SHP77 (cell line): ENCODE measurements around the gene ATP2A1.
"Not testable (repeated sequence)": the region's sequence is repeated elsewhere in the genome, so short reads cannot be mapped to it uniquely, and the experiment has no call there.

Experiments
- DNase-seq, 2 experiments: peaks; one replicate each; lab custom pipeline; 2025; lab: John Stamatoyannopoulos, UW

Gene ATP2A1

DNA sequence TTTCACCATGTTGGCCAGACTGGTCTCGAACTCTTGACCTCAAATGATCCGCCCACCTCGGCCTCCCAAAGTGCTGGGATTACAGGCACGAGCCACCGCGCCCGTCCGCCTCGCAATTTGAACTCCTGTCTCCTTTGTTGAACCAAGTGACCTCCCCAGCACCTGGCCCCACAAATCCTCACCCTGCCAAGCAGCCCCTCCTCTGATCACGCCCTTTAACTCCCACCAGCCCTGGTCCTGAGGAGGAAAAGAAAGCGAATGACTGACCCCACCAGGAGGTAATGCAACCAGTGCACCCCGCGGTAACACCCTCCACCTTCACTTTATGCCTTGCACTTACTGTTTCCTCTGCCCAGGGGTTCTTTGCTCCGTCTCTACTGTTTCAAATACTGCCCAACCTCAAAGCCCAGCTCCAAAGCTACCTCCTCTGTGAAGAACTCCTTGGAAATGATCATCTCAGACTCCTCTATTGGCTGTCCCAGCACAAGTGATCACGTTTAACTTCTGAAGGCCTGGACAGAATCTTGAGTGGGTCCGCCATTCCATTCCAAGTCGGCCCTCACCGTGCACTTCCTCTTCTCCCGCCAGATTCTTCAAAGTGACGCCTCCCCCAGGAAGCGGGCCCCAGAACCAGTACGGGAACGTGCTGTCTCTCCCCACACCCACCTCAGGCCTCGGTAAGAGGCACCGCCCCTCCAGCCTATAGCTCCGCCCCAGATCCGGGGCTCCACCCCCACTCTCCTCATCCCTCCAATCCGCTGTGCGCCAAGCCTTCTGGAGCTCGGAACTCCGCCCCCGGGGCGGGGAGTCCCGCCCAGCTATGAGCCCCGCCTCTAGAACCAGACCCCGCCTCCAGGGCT, 57.9 kb downstream of the ATP2A1 start:
- DNase-seq, result peak; percentile 62 to 72

DNA sequence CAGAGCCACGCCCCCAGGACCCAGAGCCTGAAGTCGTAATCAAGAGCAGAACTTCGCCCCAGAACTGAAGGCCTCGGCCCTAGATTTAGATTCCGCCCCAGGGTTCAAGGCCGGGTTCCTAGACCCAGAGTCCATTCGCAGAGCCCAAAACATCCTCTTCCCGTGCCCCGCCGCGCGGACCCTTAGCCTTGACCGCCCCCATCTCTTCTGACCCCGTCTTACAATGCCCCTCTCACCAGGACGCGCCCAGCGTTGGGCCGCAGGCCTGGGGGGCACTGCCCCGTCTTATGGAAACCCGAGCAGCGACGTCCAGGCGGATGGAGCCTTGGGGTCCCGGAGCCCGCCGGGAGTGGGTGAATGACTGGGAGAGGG, 58.5 kb downstream of the ATP2A1 start:
- no peak for DNase-seq

DNA sequence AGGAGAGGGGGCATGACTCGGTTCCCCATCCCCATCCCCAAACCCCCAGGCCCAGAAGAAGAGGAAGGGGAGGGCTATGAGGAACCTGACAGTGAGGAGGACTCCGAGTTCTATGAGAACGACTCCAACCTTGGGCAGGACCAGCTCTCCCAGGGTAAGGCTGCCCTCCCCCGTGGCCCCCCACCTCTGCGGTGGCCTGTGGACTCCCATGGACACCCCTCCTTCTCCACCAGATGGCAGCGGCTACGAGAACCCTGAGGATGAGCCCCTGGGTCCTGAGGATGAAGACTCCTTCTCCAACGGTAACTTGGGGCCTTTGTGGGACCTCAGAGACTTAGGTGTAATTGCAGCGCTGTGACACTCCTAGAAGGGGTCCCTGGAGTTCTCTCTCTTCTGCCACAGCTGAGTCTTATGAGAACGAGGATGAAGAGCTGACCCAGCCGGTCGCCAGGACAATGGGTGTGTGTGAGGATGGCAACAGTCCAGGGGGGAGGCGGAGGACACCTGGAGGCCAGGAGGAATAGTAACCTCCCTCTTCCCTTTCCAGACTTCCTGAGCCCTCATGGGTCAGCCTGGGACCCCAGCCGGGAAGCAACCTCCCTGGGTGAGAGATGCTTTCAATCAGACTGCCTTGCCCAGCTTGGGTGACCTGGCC, 59.1 kb downstream of the ATP2A1 start:
- no peak for DNase-seq

- DNase-seq, result no peak
Observed at GRCh38 chr16:28938721-28939120, 60.4 kb downstream of the ATP2A1 start.

DNA sequence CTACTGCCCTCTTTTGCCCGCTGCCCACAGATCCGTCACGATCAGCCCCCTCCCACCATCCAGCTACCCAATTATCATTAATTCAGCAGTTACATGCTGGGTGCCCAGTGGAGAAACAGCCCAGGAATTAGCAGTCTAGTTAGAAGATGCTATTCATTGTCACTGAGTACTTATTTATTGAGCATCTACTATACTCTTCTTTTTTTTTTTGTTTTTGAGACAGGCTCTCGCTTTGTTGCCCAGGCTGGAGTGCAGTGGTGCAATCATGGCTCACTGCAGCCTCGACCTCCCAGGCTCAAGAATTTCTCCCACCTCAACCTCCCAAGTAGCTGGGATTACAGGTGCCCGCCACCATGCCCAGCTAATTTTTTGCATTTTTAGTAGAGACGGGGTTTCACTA, 61.5 kb downstream of the ATP2A1 start:
- not testable (repeated sequence) for DNase-seq

GRCh38 chr16:28943281-28943680, 65.0 kb downstream of the ATP2A1 start:
- DNase-seq, result no peak

DNA sequence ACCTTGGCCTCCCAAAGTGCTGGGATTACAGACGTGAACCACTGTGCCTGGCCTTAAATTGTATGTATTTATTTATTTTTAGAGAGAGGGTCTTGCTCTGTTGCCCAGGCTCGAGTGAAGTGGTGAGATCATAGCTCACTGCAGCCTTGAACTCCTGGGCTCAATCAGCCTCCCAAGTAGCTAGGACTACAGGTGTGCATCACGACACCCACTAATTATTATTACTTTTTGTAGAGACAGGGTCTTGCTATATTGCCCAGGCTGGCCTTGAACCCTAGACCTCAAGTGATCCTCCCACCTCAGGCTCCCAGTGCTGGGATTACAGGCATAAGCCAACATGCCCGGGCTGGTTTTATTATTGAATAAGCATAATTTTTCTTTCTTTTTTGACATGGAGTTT, 68.4 kb downstream of the ATP2A1 start:
- DNase-seq, result no peak

DNA sequence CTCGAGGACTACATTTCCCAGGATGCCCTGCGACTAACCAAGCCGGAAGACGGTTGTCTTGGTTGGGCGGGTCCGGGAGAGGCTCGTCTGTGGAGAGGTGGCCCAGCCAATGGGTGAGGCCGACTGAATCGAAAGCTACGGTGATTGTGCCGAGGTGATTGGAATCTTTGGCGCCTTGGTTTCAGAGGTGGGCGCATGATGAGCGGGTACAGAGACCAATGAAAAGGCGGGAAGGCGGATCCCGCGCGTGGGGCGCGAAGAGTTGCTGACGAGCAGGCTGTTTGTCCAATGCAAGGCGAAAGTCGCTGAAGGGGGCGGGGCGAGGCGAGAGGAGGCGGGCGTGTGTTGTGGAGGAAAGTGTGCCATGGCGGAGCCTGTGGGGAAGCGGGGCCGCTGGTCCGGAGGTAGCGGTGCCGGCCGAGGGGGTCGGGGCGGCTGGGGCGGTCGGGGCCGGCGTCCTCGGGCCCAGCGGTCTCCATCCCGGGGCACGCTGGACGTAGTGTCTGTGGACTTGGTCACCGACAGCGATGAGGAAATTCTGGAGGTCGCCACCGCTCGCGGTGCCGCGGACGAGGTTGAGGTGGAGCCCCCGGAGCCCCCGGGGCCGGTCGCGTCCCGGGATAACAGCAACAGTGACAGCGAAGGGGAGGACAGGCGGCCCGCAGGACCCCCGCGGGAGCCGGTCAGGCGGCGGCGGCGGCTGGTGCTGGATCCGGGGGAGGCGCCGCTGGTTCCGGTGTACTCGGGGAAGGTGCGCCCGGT, 72.5 kb downstream of the ATP2A1 start, which contains the start of gene NFATC2IP:
TSS of gene NFATC2IP (plus strand) at position 290 of the 762 bp plus-strand sequence. CDS start at position 365, 75 bp downstream.
- peak; percentile 100 for DNase-seq

DNA sequence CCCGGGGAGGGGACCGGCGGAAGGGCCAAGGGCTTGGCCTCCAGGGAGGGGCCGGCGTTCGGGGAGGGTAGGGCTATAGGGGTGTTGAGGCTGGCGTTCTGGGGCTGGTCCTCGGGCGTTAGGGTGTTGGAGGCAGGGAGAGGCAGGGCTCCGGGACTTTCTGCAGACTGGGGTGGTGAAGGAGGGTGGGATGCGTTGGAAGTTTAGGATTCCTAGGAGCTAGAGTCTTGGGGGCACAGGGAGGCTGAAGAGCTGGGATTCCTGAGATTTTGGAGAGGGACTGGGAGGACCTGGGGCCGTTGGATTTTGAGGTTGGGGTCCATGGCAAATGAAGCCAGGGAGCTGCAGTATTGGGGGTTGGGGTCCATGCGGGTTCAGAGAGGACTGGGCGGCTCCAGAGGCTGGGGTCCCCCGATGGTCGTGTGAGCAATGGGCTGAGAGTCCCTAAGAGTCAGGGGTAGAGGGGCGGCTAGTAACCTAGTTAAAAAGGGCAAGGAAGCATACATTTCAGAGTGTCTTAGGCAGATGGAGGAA, 73.2 kb downstream of the ATP2A1 start:
- no peak for DNase-seq
